Lung (tissue), 12 donors: ENCODE measurements around the gene MEAF6. TPM values are rescaled to one million over a fixed set of nuclear protein-coding genes. Genes with fewer than 3 reads are reported as not detected.

Experiments used
- ATAC-seq: fragments of 200-7000 bp; cut with Tn5 transposase; one replicate; pipeline ENCODE4 v1.9.1; 2020; ENCODE audit warnings: moderate number of reproducible peaks; ENCODE audit not compliant: insufficient read depth, low FRiP score
- DNase-seq, 3 donors: peaks; one replicate each; pipeline ENCODE4 v3.0.0-alpha.2; 2013 to 2017
- H3K27ac ChIP-seq, 2 donors: one replicate each; pipeline ENCODE4 v1.5.1; 2013; ENCODE audit warnings: mild to moderate bottlenecking in 2 of 2, moderate library complexity in 2 of 2, control low read depth in 1 of 2, inconsistent platforms in 1 of 2, low read depth in 1 of 2, low read length in 1 of 2
- H3K27me3 ChIP-seq, 3 donors: one replicate each; pipeline ENCODE4 v1.5.1; 2013; ENCODE audit warnings: low read length in 2 of 3; ENCODE audit not compliant: control insufficient read depth in 3 of 3, insufficient read depth in 3 of 3
- H3K36me3 ChIP-seq, 4 donors: one replicate each; pipeline ENCODE4 v1.5.1; 2013; ENCODE audit warnings: low read length in 4 of 4, mild to moderate bottlenecking in 1 of 4, moderate library complexity in 1 of 4; ENCODE audit not compliant: control insufficient read depth in 4 of 4, insufficient read depth in 4 of 4
- H3K4me1 ChIP-seq, 5 donors: one replicate each; pipeline ENCODE4 v1.5.1; 2013; ENCODE audit warnings: low read length in 5 of 5, mild to moderate bottlenecking in 2 of 5, moderate library complexity in 1 of 5; ENCODE audit not compliant: control insufficient read depth in 5 of 5, insufficient read depth in 5 of 5
- H3K4me3 ChIP-seq: one replicate; pipeline ENCODE4 v1.5.1; 2013; ENCODE audit warnings: mild to moderate bottlenecking, control low read depth, moderate library complexity
- H3K9ac ChIP-seq, 2 donors: one replicate each; pipeline ENCODE4 v1.5.1; 2013; ENCODE audit warnings: low read length in 2 of 2, control low read depth in 1 of 2; ENCODE audit not compliant: insufficient read depth in 1 of 2
- H3K9me3 ChIP-seq, 4 donors: one replicate each; pipeline ENCODE4 v1.5.1; 2013; ENCODE audit warnings: low read length in 3 of 4, mild to moderate bottlenecking in 1 of 4, moderate library complexity in 1 of 4; ENCODE audit not compliant: control insufficient read depth in 4 of 4, insufficient read depth in 3 of 4
- CTCF ChIP-seq: IDR thresholded peaks from 2 replicates; pipeline ENCODE4 v1.5.1; 2012; ENCODE audit warnings: mild to moderate bottlenecking; ENCODE audit errors: control extremely low read depth, extremely low read depth
- WGBS, 2 donors: extraction: QIAGEN DNeasy Blood & Tissue Kit; methylation state at CpG; one replicate each; pipeline ENCODE4 v1.1.7; 2013; 5-methylcytosine and 5-hydroxymethylcytosine counted together
- polyA plus RNA-seq, 2 donors: library from polyadenylated mRNA; stranded (reverse); fragments of 200-250 nt; gene quantifications; one replicate each; pipeline ENCODE4 v1.2.1, GENCODE V29; 2013
- total RNA-seq, 2 donors: library from RNA; depleted of rRNA in 1 of 2; stranded (reverse); fragments of >200 nt in 1 of 2; gene quantifications; one replicate each; pipeline ENCODE4 v1.2.1, GENCODE V29; 2014 to 2021
- donor health status: control.
- donor health status: control.
- donor health status: Bipolar disorder and iron deficiency.
- donor health status: healthy.
- donor health status: DM: yes; HTN: yes; CAD: no.

Gene MEAF6
- total and polyA plus RNA-seq, 4 donors, result 36.9 to 68.2 (median 58.8) TPM

GRCh38 chr1:37480581-37481288 is 33.8 kb downstream of the MEAF6 start:
- no peak for TF ChIP-seq CTCF
- Histone ChIP-seq H3K27me3 (no peaks in the 10 kb centered on the region), H3K36me3 (peaks cover 4 to 53% (median 12%) of the 10 kb centered on the region in 4 donors), H3K9ac (no peak overlapping the region), H3K9me3 (no peaks in the 10 kb centered on the region), H3K4me1 (peaks cover 0 to 35% (median 12%) of the 10 kb centered on the region in 5 donors), H3K4me3 (no peak overlapping the region), H3K27ac (peak overlapping the region in 1 of 2 donors; percentile 95)
- ATAC-seq (no peak), DNase-seq (no peak)
- 66 to 84% methylated on average over 10 of the region's 10 CpGs for WGBS, 2 donors

DNA sequence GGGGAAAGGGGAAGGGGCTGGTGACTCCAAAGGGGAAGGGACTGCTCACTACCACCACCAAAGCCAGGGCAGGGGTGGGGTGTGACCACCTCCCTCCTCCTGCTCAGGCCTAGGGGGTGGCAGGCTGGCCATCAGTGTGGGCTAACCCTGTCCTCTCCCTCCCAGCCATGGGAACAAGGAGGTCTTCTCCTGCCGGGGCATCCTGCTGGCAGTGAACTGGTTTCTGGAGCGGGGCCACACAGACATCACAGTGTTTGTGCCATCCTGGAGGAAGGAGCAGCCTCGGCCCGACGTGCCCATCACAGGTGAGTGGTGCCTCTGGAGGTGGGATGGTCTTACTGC is 34.5 kb downstream of the MEAF6 start:
- no peak overlapping the region for H3K4me3 ChIP-seq
- no peak overlapping the region for H3K9ac ChIP-seq
- H3K4me1 ChIP-seq, result peaks cover 2 to 32% (median 15%) of the 10 kb centered on the region in 5 donors
- no peak for DNase-seq
- TF ChIP-seq CTCF, result no peak
- peak overlapping the region in 1 of 2 donors; percentile 95 for H3K27ac ChIP-seq
- peaks cover 4 to 57% (median 12%) of the 10 kb centered on the region in 4 donors for H3K36me3 ChIP-seq
- H3K9me3 ChIP-seq, result no peaks in the 10 kb centered on the region
- no peak for ATAC-seq
- 72 to 82% methylated on average over 5 of the region's 5 CpGs for WGBS, 2 donors
- no peaks in the 10 kb centered on the region for H3K27me3 ChIP-seq

DNA sequence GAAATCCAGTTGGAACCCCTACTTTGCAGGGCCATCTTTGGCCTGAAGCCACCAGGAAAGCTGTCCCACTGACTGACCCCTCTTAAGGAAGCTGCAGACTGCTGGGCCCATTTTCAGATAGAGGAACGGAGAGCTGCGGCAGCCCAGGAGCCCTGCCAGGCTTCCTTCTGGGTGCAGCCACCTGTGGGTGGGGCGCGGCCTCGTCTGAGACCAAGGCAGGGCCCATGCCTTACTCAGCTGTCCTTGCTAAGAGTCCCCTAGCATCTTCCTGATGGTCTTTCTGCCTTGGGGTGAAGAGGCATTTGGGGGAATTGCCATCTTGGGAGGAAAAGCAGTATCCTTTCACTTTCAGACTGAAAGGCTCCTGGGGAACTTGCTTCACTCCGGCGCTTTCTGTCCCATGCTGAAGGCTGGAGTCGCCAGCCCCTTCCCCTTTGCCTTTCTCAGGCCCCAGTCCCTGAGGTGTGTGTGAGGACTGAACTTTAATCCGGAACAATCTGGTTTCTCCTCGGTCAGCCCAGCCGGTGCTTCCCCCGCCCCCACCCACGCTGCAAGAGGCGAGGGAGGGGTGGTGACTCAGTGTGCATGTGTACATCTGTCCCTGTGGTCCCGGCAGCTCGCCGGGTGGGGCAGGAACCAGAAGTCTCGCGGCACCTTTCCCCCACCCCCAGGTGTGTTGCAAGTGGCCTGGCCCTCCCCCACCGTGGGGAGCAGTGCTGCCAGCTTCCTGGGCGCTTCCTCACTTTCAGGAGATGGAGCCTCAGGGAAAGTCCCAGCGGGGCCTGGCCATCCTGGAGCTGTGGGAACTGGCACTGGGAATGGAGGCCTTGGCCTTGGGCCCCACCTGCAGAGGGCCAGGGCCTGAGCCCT is 35.1 kb downstream of the MEAF6 start:
- peak in 1 of 3 donors; percentile 38 for DNase-seq
- H3K9ac ChIP-seq, result no peak overlapping the region
- ATAC-seq, result peak; percentile 76
- peaks cover 4 to 57% (median 12%) of the 10 kb centered on the region in 4 donors for H3K36me3 ChIP-seq
- 11 to 15% methylated on average over 22 of the region's 22 CpGs for WGBS, 2 donors
- H3K4me3 ChIP-seq, result no peak overlapping the region
- H3K4me1 ChIP-seq, result peaks cover 3 to 30% (median 18%) of the 10 kb centered on the region in 5 donors
- no peak for TF ChIP-seq CTCF
- H3K9me3 ChIP-seq, result no peaks in the 10 kb centered on the region
- peak overlapping the region; percentile 40 to 95 for H3K27ac ChIP-seq
- no peaks in the 10 kb centered on the region for H3K27me3 ChIP-seq
